ENCODE results near the gene PRR36.

- TF ChIP-seq POLR2A (IDR thresholded peaks at IDR 0.05) (no peak), CTCF (IDR thresholded peaks at IDR 0.05) (no peak), POLR2AphosphoS5 (IDR thresholded peaks at IDR 0.05; ENCODE audit: insufficient read depth in 1 of 2, low read depth in 1 of 2) (no peak)
Measured at GRCh38 chr19:7869910-7870511, 4.2 kb downstream of the PRR36 start.

All from vagina (tissue), 2 donors.